GM21367 (cell line): ENCODE measurements around the gene REST.

Experiments
- ATAC-seq: cut with Tn5 transposase; IDR thresholded peaks from one replicate; pipeline ENCODE4 v1.9.1; 2021; ENCODE audit not compliant: unreplicated experiment

The REST gene

GRCh38 chr4:56976837-56977320 is 69.2 kb downstream of the REST start:
- peak; percentile 24 for ATAC-seq

DNA sequence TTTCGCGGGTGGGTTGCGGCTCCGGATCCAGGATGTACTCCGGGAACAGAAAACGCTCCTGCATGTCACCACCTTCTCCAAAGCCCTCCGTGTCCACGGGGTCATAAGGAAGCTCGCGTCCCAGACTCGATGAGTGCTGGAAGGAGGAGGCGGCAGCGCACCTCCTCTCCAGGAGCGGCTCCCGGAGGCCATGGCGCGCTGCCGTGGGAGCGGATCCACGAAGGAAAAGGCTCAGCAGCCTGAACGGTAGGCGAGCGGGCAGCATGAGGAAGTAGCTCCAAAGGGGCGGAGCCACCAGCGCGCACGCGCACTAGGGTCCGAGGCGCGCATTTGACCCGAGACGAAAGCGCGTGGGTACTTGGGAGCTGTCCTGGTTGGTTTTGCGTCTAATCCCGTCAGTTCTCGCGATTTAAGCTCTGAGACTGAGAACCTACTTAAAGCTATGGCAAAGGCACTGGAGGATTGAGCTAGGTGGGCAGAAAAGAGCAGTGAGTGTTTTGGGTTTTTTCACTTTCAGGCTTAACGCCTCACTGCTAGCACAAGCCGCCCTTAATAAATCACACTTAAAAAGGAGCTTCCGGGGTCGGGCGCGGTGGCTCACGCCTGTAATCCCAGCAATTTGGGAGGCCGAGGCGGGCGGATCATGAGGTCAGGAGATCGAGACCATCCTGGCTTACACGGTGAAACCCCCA is 69.8 kb downstream of the REST start, which contains the start of gene NOA1:
Gene NOA1, minus strand, starts transcription at position 286 of the 692 bp plus-strand sequence. Its CDS starts 21 bp downstream, at position 265.
- peak; percentile 84 for ATAC-seq

GRCh38 chr4:56978750-56979303 is 71.1 kb downstream of the REST start, which contains the start of gene POLR2B:
TSS of gene POLR2B (plus strand) at chr4:56978896. CDS start at chr4:56978986, 90 bp downstream.
- ATAC-seq: peak; percentile 50

DNA sequence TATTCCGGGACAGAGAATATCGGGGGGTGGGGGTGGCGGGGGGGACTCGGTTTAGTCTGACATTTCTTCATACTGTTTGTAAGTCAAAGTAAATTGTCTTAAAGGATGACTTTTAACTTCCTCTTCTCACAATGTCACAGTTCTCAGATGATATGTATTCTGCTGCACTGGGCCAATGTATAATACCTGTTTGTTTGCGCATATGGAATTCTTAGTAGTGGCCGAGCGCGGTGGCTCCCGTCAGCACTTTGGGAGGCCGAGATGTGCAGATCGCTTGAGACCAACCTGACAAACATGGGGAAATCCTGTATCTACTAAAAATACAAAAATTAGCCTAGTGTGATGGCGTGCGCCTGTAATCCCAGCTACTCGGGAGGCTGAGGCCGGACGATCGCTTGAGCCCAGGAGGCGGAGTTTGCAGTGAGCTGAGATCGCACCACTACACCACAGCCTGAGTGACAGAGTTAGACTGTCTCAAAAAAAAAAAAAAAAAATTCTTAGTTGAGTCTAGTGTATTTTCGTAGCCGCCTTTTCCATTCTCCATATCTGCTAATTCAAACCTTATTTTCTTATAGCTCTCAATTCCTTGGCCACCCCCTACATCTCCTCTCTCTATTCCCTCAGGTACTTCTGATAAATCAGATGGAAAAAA is 71.8 kb downstream of the REST start:
- no peak for ATAC-seq

GRCh38 chr4:56981795-56982201 is 74.1 kb downstream of the REST start:
- no peak for ATAC-seq

- ATAC-seq: no peak
Observed at GRCh38 chr4:56986192-56986591, 78.5 kb downstream of the REST start.

DNA sequence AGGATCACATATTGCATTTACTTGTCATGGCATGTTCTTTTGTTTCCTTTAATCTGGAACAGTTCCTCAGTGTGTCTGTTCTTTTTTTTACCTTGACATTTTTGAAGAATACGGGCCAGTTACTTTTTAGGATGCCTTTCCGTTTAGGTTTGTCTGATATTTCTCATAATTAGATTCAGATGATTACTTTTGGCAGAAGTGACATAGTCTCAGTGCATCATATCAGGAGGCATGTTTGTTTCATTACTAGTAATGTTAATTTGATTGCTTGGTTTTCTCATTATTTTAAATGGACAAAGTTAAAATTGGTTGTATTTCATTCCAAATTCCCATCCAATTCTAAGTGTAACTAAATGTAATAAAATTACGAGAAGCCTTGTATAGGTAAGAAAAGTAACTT is 79.3 kb downstream of the REST start:
- ATAC-seq: no peak

GRCh38 chr4:56990109-56990905 is 82.6 kb downstream of the REST start:
- ATAC-seq: no peak

- ATAC-seq: no peak
Observed at GRCh38 chr4:56995525-56995924, 87.8 kb downstream of the REST start.

- ATAC-seq: no peak
Observed at GRCh38 chr4:56999751-57000150, 92.1 kb downstream of the REST start.

- ATAC-seq: no peak
Observed at GRCh38 chr4:57013543-57014120, 105.9 kb downstream of the REST start.
